Measurements from ENCODE around the gene RBP3. TPM values are rescaled to one million over a fixed set of nuclear protein-coding genes. Genes with fewer than 3 reads are reported as not detected.

Gene RBP3
- total and polyA plus RNA-seq, 2 donors (not counting 1 experiment from before 2014, with no cell fraction given) = not detected

DNA sequence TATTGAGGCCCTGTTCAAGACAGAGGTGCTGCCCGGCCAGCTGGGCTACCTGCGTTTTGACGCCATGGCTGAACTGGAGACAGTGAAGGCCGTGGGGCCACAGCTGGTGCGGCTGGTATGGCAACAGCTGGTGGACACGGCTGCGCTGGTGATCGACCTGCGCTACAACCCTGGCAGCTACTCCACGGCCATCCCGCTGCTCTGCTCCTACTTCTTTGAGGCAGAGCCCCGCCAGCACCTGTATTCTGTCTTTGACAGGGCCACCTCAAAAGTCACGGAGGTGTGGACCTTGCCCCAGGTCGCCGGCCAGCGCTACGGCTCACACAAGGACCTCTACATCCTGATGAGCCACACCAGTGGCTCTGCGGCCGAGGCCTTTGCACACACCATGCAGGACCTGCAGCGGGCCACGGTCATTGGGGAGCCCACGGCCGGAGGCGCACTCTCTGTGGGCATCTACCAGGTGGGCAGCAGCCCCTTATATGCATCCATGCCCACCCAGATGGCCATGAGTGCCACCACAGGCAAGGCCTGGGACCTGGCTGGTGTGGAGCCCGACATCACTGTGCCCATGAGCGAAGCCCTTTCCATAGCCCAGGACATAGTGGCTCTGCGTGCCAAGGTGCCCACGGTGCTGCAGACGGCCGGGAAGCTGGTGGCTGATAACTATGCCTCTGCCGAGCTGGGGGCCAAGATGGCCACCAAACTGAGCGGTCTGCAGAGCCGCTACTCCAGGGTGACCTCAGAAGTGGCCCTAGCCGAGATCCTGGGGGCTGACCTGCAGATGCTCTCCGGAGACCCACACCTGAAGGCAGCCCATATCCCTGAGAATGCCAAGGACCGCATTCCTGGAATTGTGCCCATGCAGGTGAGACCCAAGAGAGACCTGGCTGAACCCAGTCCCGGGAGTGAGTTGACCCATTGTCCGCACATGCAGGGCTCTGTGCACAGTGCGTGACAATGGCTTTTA is 2.8 kb downstream of the RBP3 start:
- H3K27me3 ChIP-seq (ENCODE audit: control insufficient read depth, insufficient read depth, low read length) = no peaks in the 10 kb centered on the region
- H3K79me2 ChIP-seq (ENCODE audit: control insufficient read depth, insufficient read depth, low read length) = no peaks in the 10 kb centered on the region
- no peak overlapping the region for H3K4me3 ChIP-seq (replicated peaks in 1 of 4; ENCODE audit: control extremely low read depth in 1 of 4, insufficient read depth in 1 of 4, low read depth in 3 of 4, low read length in 4 of 4)
- no peak overlapping the region for H2AFZ ChIP-seq (ENCODE audit: low read length)
- no peak overlapping the region for H3K27ac ChIP-seq (ENCODE audit: insufficient read depth, low read length)
- no peak overlapping the region for H3K4me2 ChIP-seq (ENCODE audit: extremely low read depth, insufficient read depth, low read length)
- H3K36me3 ChIP-seq (ENCODE audit: control insufficient read depth, insufficient read depth, low read length) = no peaks in the 10 kb centered on the region
- no peak for DNase-seq (ENCODE audit: low read depth in 2 of 2)
- no peak overlapping the region for H3K9ac ChIP-seq (ENCODE audit: insufficient read depth, low read length)
- no peaks in the 10 kb centered on the region for H3K9me3 ChIP-seq (ENCODE audit: control insufficient read depth, insufficient read depth, low read depth, low read length)
- no peak for TF ChIP-seq EZH2 (IDR thresholded peaks at IDR 0.05; ENCODE audit: low read length, missing control alignments)
- TF ChIP-seq, protein P1, sequence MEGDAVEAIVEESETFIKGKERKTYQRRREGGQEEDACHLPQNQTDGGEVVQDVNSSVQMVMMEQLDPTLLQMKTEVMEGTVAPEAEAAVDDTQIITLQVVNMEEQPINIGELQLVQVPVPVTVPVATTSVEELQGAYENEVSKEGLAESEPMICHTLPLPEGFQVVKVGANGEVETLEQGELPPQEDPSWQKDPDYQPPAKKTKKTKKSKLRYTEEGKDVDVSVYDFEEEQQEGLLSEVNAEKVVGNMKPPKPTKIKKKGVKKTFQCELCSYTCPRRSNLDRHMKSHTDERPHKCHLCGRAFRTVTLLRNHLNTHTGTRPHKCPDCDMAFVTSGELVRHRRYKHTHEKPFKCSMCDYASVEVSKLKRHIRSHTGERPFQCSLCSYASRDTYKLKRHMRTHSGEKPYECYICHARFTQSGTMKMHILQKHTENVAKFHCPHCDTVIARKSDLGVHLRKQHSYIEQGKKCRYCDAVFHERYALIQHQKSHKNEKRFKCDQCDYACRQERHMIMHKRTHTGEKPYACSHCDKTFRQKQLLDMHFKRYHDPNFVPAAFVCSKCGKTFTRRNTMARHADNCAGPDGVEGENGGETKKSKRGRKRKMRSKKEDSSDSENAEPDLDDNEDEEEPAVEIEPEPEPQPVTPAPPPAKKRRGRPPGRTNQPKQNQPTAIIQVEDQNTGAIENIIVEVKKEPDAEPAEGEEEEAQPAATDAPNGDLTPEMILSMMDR (conservative IDR thresholded peaks at IDR 0.05 in 1 of 2, IDR thresholded peaks at IDR 0.05 in 1 of 2; ENCODE audit: low read depth in 1 of 2, low read length in 2 of 2) = no peak
- no peaks in the 10 kb centered on the region for H4K20me1 ChIP-seq (ENCODE audit: control insufficient read depth, extremely low read depth, insufficient read depth, low read length)
- no peaks in the 10 kb centered on the region for H3K4me1 ChIP-seq (ENCODE audit: control insufficient read depth, extremely low read depth, insufficient read depth, low read length)

DNA sequence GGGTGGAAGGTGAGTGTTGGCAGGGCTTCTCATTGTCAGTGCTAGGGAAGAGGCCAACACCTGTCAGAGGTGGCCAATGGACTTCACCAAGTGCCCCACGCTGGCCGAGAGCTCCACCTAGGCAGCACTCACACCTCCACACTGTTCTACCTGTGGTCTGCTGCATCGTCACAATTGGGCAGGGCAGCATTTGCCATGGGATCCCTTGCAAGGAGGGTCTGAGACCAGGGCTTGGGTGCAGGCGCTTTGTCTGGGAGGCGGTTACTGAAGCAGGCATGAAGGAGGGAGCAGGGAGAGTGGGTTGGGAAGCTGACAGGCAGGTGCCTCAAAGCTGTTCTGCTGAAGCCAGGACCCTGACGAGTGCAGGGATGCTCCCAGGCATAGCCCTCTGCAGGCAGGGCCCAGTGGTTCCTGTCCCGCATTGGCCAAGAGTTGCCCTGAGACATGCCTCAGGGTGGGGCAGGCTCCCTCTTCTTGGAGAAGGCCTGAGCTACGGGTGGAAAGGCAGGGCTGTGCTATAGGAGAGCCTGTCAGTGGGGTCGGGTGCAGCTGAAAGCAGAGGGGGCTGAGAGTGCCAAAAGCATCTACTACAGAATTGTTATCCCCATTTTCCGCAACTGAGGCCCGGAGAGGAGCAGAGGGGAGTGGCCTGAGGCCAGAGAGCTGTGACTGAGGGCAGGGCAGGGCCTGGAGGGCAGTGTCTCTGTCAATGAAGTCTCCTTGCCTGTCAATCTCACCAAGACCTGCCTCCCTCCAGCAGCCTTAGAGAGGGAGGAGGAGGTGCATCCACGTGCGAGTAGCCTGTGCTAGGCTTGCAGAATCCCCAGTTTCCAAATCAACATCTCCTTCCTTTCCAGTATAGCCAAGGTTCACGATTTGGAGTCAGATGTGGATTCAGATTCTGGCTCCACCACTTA is 4.0 kb downstream of the RBP3 start:
- Histone ChIP-seq H3K9ac (ENCODE audit: insufficient read depth, low read length) (no peak overlapping the region), H3K4me2 (ENCODE audit: extremely low read depth, insufficient read depth, low read length) (no peak overlapping the region), H3K27me3 (ENCODE audit: control insufficient read depth, insufficient read depth, low read length) (no peaks in the 10 kb centered on the region), H3K9me3 (ENCODE audit: control insufficient read depth, insufficient read depth, low read depth, low read length) (no peaks in the 10 kb centered on the region), H4K20me1 (ENCODE audit: control insufficient read depth, extremely low read depth, insufficient read depth, low read length) (no peaks in the 10 kb centered on the region), H3K4me1 (ENCODE audit: control insufficient read depth, extremely low read depth, insufficient read depth, low read length) (no peaks in the 10 kb centered on the region), H3K4me3 (replicated peaks in 1 of 4; ENCODE audit: control extremely low read depth in 1 of 4, insufficient read depth in 1 of 4, low read depth in 3 of 4, low read length in 4 of 4) (no peak overlapping the region), H3K27ac (ENCODE audit: insufficient read depth, low read length) (no peak overlapping the region), H2AFZ (ENCODE audit: low read length) (no peak overlapping the region), H3K79me2 (ENCODE audit: control insufficient read depth, insufficient read depth, low read length) (no peaks in the 10 kb centered on the region), H3K36me3 (ENCODE audit: control insufficient read depth, insufficient read depth, low read length) (no peaks in the 10 kb centered on the region)
- no peak for TF ChIP-seq EZH2 (IDR thresholded peaks at IDR 0.05; ENCODE audit: low read length, missing control alignments)
- TF ChIP-seq, protein P1 (conservative IDR thresholded peaks at IDR 0.05 in 1 of 2, IDR thresholded peaks at IDR 0.05 in 1 of 2; ENCODE audit: low read depth in 1 of 2, low read length in 2 of 2) = no peak
- DNase-seq (ENCODE audit: low read depth in 2 of 2) = no peak

DNA sequence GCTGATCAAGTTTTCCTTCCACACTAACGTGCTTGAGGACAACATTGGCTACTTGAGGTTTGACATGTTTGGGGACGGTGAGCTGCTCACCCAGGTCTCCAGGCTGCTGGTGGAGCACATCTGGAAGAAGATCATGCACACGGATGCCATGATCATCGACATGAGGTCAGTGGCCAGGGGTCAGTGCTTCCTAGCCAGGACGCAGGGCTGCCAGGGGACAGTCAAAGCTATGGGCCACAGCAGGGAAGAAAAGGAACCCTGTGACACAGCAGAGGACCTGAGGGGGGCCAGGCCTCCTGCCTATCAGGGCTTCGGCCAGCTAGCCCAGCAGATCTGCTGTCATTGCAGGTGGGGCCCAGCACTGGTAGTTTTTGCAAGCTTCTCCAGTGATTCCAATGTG is 5.2 kb downstream of the RBP3 start:
- DNase-seq (ENCODE audit: low read depth in 2 of 2) = no peak
- Histone ChIP-seq H4K20me1 (ENCODE audit: control insufficient read depth, extremely low read depth, insufficient read depth, low read length) (no peaks in the 10 kb centered on the region), H2AFZ (ENCODE audit: low read length) (no peak overlapping the region), H3K9me3 (ENCODE audit: control insufficient read depth, insufficient read depth, low read depth, low read length) (no peaks in the 10 kb centered on the region), H3K36me3 (ENCODE audit: control insufficient read depth, insufficient read depth, low read length) (no peaks in the 10 kb centered on the region), H3K9ac (ENCODE audit: insufficient read depth, low read length) (no peak overlapping the region), H3K4me2 (ENCODE audit: extremely low read depth, insufficient read depth, low read length) (no peak overlapping the region), H3K4me1 (ENCODE audit: control insufficient read depth, extremely low read depth, insufficient read depth, low read length) (no peaks in the 10 kb centered on the region), H3K79me2 (ENCODE audit: control insufficient read depth, insufficient read depth, low read length) (no peaks in the 10 kb centered on the region), H3K27me3 (ENCODE audit: control insufficient read depth, insufficient read depth, low read length) (no peaks in the 10 kb centered on the region), H3K4me3 (replicated peaks in 1 of 4; ENCODE audit: control extremely low read depth in 1 of 4, insufficient read depth in 1 of 4, low read depth in 3 of 4, low read length in 4 of 4) (no peak overlapping the region), H3K27ac (ENCODE audit: insufficient read depth, low read length) (no peak overlapping the region)
- no peak for TF ChIP-seq EZH2 (IDR thresholded peaks at IDR 0.05; ENCODE audit: low read length, missing control alignments)
- TF ChIP-seq, protein P1 (conservative IDR thresholded peaks at IDR 0.05 in 1 of 2, IDR thresholded peaks at IDR 0.05 in 1 of 2; ENCODE audit: low read depth in 1 of 2, low read length in 2 of 2) = no peak

Data from fibroblast of lung (primary cell).